DMS 273 (cell line): ENCODE results near the gene LHX3.
A peak's percentile ranks its signal among the peaks of the same experiment; 100 is the strongest.
"Not testable (repeated sequence)": the region's sequence is repeated elsewhere in the genome, so short reads cannot be mapped to it uniquely, and the experiment has no call there.

Experiments
- DNase-seq: peaks from one replicate; lab custom pipeline; 2025; ENCODE audit not compliant: unreplicated experiment; lab: John Stamatoyannopoulos, UW

The LHX3 gene

GRCh38 chr9:136157477-136158265 lies 47.3 kb downstream of the LHX3 start:
- no peak for DNase-seq

GRCh38 chr9:136156209-136157120 lies 48.5 kb downstream of the LHX3 start:
- DNase-seq, result peak; percentile 46

GRCh38 chr9:136155576-136155975 lies 49.4 kb downstream of the LHX3 start:
- no peak for DNase-seq

GRCh38 chr9:136154943-136155342 lies 50.0 kb downstream of the LHX3 start:
- no peak for DNase-seq

GRCh38 chr9:136153381-136154065 lies 51.4 kb downstream of the LHX3 start:
- DNase-seq, result peak; percentile 41

GRCh38 chr9:136152931-136153330 lies 52.0 kb downstream of the LHX3 start:
- no peak for DNase-seq

GRCh38 chr9:136152543-136152866 lies 52.4 kb downstream of the LHX3 start:
- no peak for DNase-seq

GRCh38 chr9:136151848-136152542 lies 52.9 kb downstream of the LHX3 start:
- DNase-seq, result no peak

- DNase-seq, result no peak
Measured at GRCh38 chr9:136151214-136151804, 53.6 kb downstream of the LHX3 start.

- DNase-seq, result not testable (repeated sequence)
Measured at GRCh38 chr9:136150664-136151213, 54.2 kb downstream of the LHX3 start.

GRCh38 chr9:136149853-136150252 lies 55.1 kb downstream of the LHX3 start:
- DNase-seq, result no peak

- no peak for DNase-seq
Measured at GRCh38 chr9:136149337-136149736, 55.6 kb downstream of the LHX3 start.

GRCh38 chr9:136148766-136149165 lies 56.2 kb downstream of the LHX3 start:
- no peak for DNase-seq

GRCh38 chr9:136147890-136148714 lies 56.8 kb downstream of the LHX3 start:
- peak; percentile 90 for DNase-seq

- DNase-seq, result no peak
Measured at GRCh38 chr9:136147038-136147889, 57.7 kb downstream of the LHX3 start.
